GM12892 (cell line): ENCODE measurements around the gene IDS.

ENCODE experiments used
- POLR2A ChIP-seq: IDR thresholded peaks from 2 replicates; pipeline ENCODE4 v1.6.1; 2011; ENCODE audit warnings: low read depth, low read length, control low read depth
- POLR2AphosphoS5 ChIP-seq: IDR thresholded peaks from 2 replicates; pipeline ENCODE4 v1.6.1; 2011; ENCODE audit warnings: low read depth, low read length, control low read depth
- TAF1 ChIP-seq: IDR thresholded peaks from 2 replicates; pipeline ENCODE4 v1.6.1; 2011; ENCODE audit warnings: low read depth, mild to moderate bottlenecking, control low read depth, low read length, borderline replicate concordance

DNA sequence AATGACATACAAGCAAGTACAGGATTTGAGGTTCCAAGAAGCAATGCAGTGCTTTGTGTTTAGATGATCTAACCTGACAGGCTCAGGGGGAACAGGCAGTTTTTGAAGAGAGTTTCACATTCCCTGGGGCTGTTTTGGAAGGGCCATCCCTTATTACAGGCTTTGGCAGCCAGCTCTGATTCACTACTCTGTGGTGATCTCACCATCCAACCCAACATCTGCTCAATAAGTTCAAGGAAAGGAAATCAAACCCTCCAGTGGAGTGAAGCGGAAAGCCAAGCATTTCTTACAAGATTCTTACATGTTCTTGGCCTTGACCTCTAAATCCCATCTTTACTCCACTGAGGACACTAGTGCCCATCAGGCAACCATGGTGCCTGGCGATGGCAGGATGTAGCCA lies 7.5 kb downstream of the IDS start:
- TF ChIP-seq POLR2A (no peak), POLR2AphosphoS5 (no peak), TAF1 (no peak)
